NCI-H526 treated with DMSO at 0.1 percent for 48 hours (cell line): Measurements from ENCODE around the gene TBC1D14.

Experiments used
- DNase-seq: peaks from one replicate; lab custom pipeline; 2025; lab: John Stamatoyannopoulos, UW

Gene TBC1D14

DNA sequence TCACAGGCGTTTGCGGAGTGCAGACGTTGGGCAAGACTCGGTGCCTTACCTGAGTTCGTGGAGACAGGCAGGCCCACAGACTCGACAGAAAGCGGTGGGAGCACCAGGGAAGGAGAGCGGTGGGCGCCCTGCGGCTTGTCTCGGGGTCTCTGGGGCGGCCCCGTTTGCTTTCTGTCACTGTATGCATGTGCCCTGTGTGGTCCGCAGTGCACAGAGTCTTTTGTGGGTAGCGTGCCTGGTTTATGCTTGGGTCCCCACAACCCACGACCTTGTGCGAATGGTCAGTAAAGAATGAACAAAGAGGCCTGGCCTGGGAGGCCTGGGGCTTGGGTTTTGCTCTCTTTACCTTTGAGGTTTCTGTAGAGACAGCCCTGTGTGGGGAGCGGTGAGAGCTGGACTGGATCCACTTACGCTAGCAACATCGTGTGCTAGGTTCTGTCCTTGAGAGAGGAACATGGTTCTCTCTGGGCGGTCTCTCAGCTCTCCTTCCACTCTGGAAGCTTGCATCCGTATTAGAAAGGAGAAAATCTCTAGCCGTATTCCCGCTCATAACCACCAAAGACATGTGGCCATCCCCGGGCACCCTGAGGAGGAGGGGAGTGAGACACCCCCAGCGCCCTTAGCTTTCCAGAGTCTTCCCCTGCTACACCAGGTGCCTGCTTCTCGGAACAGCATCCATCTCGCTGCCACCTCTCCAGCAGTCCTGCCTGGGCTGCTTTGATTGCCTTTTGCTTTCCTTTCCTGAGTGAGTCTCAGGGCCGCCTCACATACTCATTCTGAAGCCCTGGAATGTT, 134.7 kb downstream of the TBC1D14 start:
- no peak for DNase-seq

- no peak for DNase-seq
These were observed 135.9 kb downstream of the TBC1D14 start for GRCh38 chr4:7045553-7045952.

- no peak for DNase-seq
These were observed 136.6 kb downstream of the TBC1D14 start for GRCh38 chr4:7045961-7046921.

- no peak for DNase-seq
These were observed 137.3 kb downstream of the TBC1D14 start for GRCh38 chr4:7046971-7047370.

DNA sequence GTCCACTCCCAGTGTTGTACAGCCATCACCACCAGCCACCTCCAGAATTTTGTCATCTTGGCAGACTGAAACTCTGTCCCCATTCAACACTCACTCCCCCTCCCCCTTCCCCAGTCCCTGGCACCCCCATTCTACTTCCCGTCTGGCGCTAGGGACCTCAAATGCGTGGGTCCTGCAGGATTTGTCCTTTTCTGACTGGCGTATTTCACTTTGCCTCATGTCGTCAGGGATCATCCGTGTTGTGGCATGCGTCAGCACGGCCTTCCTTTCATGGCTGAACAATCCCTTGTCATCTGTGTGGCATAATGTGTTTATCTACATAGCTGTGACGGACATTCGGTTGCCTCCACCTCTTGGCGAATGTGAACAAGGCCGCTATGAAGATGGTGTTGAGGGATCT, 139.0 kb downstream of the TBC1D14 start:
- DNase-seq = no peak

- DNase-seq = no peak
These were observed 139.7 kb downstream of the TBC1D14 start for GRCh38 chr4:7049295-7049694.

- DNase-seq = no peak
These were observed 140.1 kb downstream of the TBC1D14 start for GRCh38 chr4:7049739-7050138.

GRCh38 chr4:7050481-7051143, 141.0 kb downstream of the TBC1D14 start:
- DNase-seq = no peak

DNA sequence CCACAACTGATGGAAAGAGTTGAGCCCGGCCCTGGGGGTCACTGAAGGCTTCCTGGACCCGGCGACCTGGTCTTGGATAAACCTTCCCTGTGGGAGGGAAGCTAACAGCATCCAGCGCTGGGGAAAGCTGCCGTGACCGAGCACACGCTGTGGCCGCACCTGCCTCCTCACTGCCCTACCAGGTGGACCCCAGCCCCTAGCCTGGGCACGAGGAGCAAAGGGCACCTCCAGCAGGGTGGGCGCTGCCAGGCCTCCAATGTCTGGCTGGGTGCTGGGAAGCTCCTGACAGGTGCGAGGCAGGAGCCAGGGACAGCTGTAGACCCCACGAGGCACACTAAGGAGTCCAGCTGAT, 141.5 kb downstream of the TBC1D14 start:
- no peak for DNase-seq

GRCh38 chr4:7051905-7052304, 142.3 kb downstream of the TBC1D14 start:
- no peak for DNase-seq

GRCh38 chr4:7052313-7052712, 142.7 kb downstream of the TBC1D14 start:
- no peak for DNase-seq

- no peak for DNase-seq
These were observed 143.5 kb downstream of the TBC1D14 start for GRCh38 chr4:7052923-7053715.

DNA sequence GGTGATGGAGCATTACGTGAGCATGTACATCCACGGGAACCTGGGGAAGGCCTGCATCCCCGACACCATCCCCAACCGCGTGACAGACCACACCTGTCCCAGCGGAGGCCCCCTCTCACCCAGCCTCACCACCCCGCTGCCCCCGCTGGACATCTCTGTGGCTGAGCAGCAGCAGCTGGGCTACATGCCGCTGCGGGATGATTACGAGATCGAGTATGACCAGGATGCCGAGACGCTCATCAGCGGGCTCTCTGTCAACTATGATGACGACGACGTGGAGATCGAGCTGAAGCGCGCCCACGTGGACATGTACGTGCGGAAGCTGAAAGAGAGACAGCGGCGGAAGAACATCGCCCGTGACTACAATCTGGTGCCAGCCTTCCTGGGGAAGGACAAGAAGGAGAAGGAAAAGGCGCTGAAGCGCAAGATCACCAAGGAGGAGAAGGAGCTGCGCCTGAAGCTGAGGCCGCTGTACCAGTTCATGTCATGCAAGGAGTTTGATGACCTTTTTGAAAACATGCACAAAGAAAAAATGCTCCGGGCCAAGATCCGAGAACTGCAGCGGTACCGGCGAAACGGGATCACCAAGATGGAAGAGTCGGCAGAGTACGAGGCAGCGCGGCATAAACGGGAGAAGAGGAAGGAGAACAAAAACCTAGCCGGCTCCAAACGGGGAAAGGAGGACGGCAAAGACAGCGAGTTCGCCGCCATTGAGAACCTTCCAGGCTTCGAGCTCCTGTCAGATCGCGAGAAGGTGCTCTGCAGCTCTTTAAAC, 144.7 kb downstream of the TBC1D14 start:
- DNase-seq = no peak

DNA sequence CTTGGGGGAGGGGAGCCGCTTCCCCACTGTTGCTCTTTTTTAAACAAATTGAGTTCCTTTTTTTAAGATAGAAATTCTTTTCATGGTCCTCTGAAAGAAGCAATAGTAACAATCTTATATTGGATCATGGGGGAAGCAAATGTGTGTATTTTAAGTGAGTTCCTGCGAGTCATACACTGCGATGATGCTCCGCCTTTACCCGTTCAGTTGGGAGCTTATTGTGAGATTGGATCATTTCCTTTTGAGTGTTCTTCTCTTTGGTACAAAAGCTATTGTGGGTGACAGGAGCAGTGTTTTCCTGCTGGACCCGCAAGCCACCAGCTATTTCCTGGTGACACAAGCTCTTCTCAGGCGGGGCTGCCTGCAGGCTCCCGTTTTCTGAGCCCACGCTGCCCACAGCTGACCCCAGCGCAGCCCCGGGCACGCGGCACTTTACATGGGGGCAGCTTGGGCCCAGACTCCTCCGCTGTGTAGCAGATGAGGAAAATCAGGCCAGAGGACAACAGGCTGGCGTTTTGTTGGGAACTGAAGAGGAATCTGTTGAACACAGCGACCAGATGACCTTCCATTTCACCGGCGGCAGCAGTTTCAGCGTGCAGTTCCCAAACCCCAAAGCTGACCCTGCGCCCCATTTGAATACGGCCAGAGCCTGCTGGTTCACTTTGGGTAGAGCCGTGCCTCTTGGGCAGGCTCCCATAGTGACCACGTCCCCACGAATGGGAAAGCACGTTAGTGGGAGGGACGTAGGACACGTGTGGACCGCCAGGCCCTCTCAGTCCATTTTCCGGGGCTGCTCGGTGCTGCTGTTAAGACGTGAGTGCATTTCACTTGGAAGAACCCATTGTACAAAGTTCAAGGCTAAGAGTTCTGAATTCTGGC, 145.7 kb downstream of the TBC1D14 start:
- no peak for DNase-seq

- DNase-seq = no peak
These were observed 146.3 kb downstream of the TBC1D14 start for GRCh38 chr4:7055990-7056325.

GRCh38 chr4:7058792-7059191, 149.2 kb downstream of the TBC1D14 start:
- DNase-seq = no peak

DNA sequence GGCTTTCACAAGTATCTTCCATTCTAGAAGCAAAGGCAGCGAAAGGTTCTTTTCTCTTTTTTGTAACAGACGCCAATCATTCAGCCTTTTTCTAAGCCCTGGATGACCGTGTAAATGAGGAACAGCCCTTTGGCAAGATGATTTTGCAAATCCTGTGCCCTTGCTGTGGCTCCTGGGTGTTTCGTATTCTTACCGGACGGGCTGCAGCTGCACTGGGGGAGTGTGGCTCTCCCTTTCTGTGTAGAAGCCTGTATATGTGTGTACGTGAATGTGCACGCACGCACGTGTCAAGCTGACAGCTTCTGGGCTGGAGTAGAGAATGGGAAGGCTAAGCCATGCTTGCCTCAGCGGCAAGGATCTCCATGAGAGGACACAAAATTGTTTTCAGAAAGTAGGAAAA, 150.0 kb downstream of the TBC1D14 start:
- no peak for DNase-seq

- DNase-seq = no peak
These were observed 150.9 kb downstream of the TBC1D14 start for GRCh38 chr4:7060346-7061150.

DNA sequence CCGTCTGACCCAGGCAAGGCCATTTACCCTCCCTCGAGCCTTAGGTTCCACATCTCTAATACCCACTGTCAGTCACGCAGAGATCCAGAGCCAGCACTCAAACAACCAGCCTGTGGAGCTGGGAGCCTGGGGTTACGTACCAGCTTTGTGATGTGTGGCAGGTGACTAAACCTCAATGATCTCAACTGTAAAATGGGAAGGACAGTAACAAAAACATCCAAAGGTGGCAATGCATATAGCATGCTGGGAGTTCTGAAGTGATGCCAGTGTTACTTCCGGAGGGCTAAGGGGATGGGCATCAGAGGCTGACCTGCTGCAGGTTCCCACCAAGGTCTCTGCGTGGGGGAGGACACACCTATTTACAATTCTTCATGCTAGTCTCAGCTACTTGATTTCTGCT, 152.2 kb downstream of the TBC1D14 start:
- no peak for DNase-seq
